ENCODE measurements around the gene OLR1. TPM values are rescaled to one million over a fixed set of nuclear protein-coding genes. Genes with fewer than 3 reads are reported as not detected.
A peak's percentile ranks its signal among the peaks of the same experiment; 100 is the strongest.

OLR1 gene
- total and polyA plus RNA-seq, 2 of the 4 experiments (the other 2 are of a cell fraction) = 3.2 to 4.1 TPM

DNA sequence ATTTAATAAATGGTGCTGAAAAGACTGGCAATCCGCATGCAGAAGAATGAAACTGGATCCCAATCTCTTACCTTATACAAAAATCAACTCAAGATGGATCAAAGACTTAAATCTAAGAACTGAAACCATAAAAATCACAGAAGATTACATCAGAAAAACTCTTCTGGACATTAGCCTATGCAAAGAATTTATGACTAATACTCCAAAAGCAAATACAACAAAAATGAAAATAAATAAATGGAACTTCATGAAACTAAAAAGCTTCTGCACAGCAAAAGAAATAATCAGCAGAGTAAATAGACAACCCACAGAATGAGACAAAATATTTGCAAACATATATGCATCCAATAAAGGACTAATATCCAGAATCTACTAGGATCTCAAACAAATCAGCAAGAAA, 58.9 kb downstream of the OLR1 start:
- Histone ChIP-seq H3K27ac (ENCODE audit: insufficient read depth, low read length) (no peak overlapping the region), H3K4me2 (ENCODE audit: low read depth, low read length) (peak overlapping the region; percentile 58; the same call in 1 of the 2 replicates), H4K91ac (ENCODE audit: insufficient read depth, low read depth, low read length) (no peak overlapping the region), H3K27me3 (ENCODE audit: control insufficient read depth, insufficient read depth, low read length) (no peaks in the 10 kb centered on the region), H2BK20ac (ENCODE audit: low read depth, low read length) (no peak overlapping the region), H2BK15ac (ENCODE audit: low read depth, low read length) (no peak overlapping the region), H2AFZ (replicated peaks; ENCODE audit: low read length, poor library complexity) (no peak overlapping the region), H3K9me3 (ENCODE audit: control insufficient read depth, insufficient read depth, low read length) (peaks cover 3% of the 10 kb centered on the region), H3K18ac (ENCODE audit: low read depth, low read length) (no peak overlapping the region), H3K9ac (ENCODE audit: low read depth, low read length) (no peak overlapping the region), H3K9me1 (ENCODE audit: insufficient read depth, low read length) (no peaks in the 10 kb centered on the region), H3K4me1 (ENCODE audit: control insufficient read depth, insufficient read depth, low read length) (no peaks in the 10 kb centered on the region), H3K4me3 (ENCODE audit: insufficient read depth, low read depth, low read length) (no peak overlapping the region), H3K4ac (ENCODE audit: low read depth, low read length) (no peak overlapping the region), H3K14ac (replicated peaks; ENCODE audit: low read depth, low read length) (no peak overlapping the region), H4K20me1 (ENCODE audit: insufficient read depth, low read length) (no peaks in the 10 kb centered on the region), H2AK5ac (ENCODE audit: low read depth, low read length) (no peak overlapping the region), H4K5ac (ENCODE audit: low read depth, low read length) (no peak overlapping the region), H4K8ac (ENCODE audit: low read depth in 2 of 2, low read length in 2 of 2) (no peak overlapping the region; a peak in 1 of 4 replicates), H3K36me3 (ENCODE audit: control insufficient read depth, insufficient read depth, low read length) (no peaks in the 10 kb centered on the region), H2BK120ac (ENCODE audit: low read depth, low read length) (peak overlapping the region; percentile 40; the same call in 1 of the 2 replicates), H2AK9ac (replicated peaks; ENCODE audit: low read depth, low read length, poor library complexity) (no peak overlapping the region), H3K23ac (ENCODE audit: low read depth, low read length) (no peak overlapping the region), H3K79me1 (ENCODE audit: low read depth in 1 of 2, low read length in 2 of 2) (no peaks in the 10 kb centered on the region), H3K56ac (ENCODE audit: extremely low read depth, insufficient read depth, low read length) (no peak overlapping the region), H2BK5ac (ENCODE audit: low read depth, low read length, poor library complexity, severe bottlenecking) (no peak overlapping the region)
- peak; percentile 76 for ATAC-seq (ENCODE audit: low read depth)
- intact Hi-C loops (cut with micrococcal nuclease) (loop anchor here (2.0 kb wide), 1 partner anchor 18 kb away; the partner anchor contains the start of gene CLEC7A), dilution Hi-C loops (cut with HindIII; ENCODE audit: low sequenced_read_pairs, unreplicated experiment) (no loop called here), in situ Hi-C loops (cut with MboI; ENCODE audit: low sequenced_read_pairs) (no loop called here)
- WGBS, 2 experiments (ENCODE audit: extremely low coverage in 2 of 2, insufficient read length in 1 of 2) = no CpG with 5 or more reads among the region's 1 CpG
- BruUV-seq (replicated peaks) = no TSS peak
- ChIA-PET CTCF (interaction anchor here (0.6 kb wide), 1 partner anchor 116 kb away, joined by 4 read pairs; no protein-coding TSS in a partner anchor), POLR2A (ENCODE audit: unreplicated experiment) (no interaction called here)
- TF ChIP-seq RCOR1 (IDR thresholded peaks at IDR 0.05; ENCODE audit: insufficient replicate concordance, low read length) = no peak
- TF ChIP-seq SMC3 (IDR thresholded peaks at IDR 0.05; ENCODE audit: low read depth, low read length) = no peak
- TF ChIP-seq MAFK (IDR thresholded peaks at IDR 0.05; ENCODE audit: low read depth, low read length) = no peak
- TF ChIP-seq POLR2A (IDR thresholded peaks at IDR 0.05; ENCODE audit: low read depth, low read length) = no peak
- no peak for TF ChIP-seq MAZ (IDR thresholded peaks at IDR 0.05; ENCODE audit: borderline replicate concordance, low read depth, low read length)
- TF ChIP-seq, protein P1, sequence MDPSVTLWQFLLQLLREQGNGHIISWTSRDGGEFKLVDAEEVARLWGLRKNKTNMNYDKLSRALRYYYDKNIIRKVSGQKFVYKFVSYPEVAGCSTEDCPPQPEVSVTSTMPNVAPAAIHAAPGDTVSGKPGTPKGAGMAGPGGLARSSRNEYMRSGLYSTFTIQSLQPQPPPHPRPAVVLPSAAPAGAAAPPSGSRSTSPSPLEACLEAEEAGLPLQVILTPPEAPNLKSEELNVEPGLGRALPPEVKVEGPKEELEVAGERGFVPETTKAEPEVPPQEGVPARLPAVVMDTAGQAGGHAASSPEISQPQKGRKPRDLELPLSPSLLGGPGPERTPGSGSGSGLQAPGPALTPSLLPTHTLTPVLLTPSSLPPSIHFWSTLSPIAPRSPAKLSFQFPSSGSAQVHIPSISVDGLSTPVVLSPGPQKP (IDR thresholded peaks at IDR 0.05; ENCODE audit: borderline replicate concordance, low read depth, low read length) = no peak
- no peak for TF ChIP-seq CTCF (conservative IDR thresholded peaks at IDR 0.05; ENCODE audit: low read depth, low read length)
- TF ChIP-seq CEBPB (IDR thresholded peaks at IDR 0.05; ENCODE audit: low read depth, low read length) = no peak
- TF ChIP-seq, protein P2, sequence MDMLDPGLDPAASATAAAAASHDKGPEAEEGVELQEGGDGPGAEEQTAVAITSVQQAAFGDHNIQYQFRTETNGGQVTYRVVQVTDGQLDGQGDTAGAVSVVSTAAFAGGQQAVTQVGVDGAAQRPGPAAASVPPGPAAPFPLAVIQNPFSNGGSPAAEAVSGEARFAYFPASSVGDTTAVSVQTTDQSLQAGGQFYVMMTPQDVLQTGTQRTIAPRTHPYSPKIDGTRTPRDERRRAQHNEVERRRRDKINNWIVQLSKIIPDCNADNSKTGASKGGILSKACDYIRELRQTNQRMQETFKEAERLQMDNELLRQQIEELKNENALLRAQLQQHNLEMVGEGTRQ (IDR thresholded peaks at IDR 0.05; ENCODE audit: low read depth, low read length) = no peak
- no peak for TF ChIP-seq RAD21 (IDR thresholded peaks at IDR 0.05; ENCODE audit: low read length)
- TF ChIP-seq FOS (IDR thresholded peaks at IDR 0.05; ENCODE audit: low read depth, low read length) = no peak
- TF ChIP-seq NFE2L2 (IDR thresholded peaks at IDR 0.05; ENCODE audit: low read depth, low read length) = no peak
- no peak for TF ChIP-seq MXI1 (IDR thresholded peaks at IDR 0.05; ENCODE audit: borderline replicate concordance, low read depth, low read length)
- no peak for TF ChIP-seq CHD1 (IDR thresholded peaks at IDR 0.05; ENCODE audit: low read depth, low read length)
- TF ChIP-seq BHLHE40 (IDR thresholded peaks at IDR 0.05; ENCODE audit: low read depth, low read length) = no peak
- TF ChIP-seq RFX5 (IDR thresholded peaks at IDR 0.05; ENCODE audit: low read depth, low read length) = no peak
- peak; percentile 43 for DNase-seq

Measured in IMR-90 (cell line).